Measurements from ENCODE around the gene CLECL1.
A peak's percentile ranks its signal among the peaks of the same experiment; 100 is the strongest.

CLECL1 gene

GRCh38 chr12:9673404-9674225 lies 59.3 kb downstream of the CLECL1 start:
- H3K18ac ChIP-seq (ENCODE audit: low read length), result peak overlapping the region; percentile 56
- no peaks in the 10 kb centered on the region for H3K79me2 ChIP-seq (ENCODE audit: control insufficient read depth, insufficient read depth, low read length, poor library complexity)
- H3K9ac ChIP-seq (ENCODE audit: low read length), result no peak overlapping the region
- peaks cover 11 to 16% of the 10 kb centered on the region in 2 experiments for H3K4me1 ChIP-seq (ENCODE audit: control insufficient read depth in 1 of 2, insufficient read depth in 2 of 2, low read length in 2 of 2)
- peak overlapping the region; percentile 28 for H3K4ac ChIP-seq (ENCODE audit: low read depth, low read length)
- peak overlapping the region; percentile 84 for H3K27ac ChIP-seq (ENCODE audit: low read depth, low read length)
- H4K91ac ChIP-seq (ENCODE audit: low read depth, low read length), result peak overlapping the region; percentile 67
- peak overlapping the region; percentile 31 for H4K8ac ChIP-seq (ENCODE audit: low read depth, low read length)
- peak overlapping the region; percentile 72 for H2BK5ac ChIP-seq (ENCODE audit: low read depth, low read length, poor library complexity)
- no peaks in the 10 kb centered on the region for H3K27me3 ChIP-seq (ENCODE audit: insufficient read depth, low read length)
- no peaks in the 10 kb centered on the region for H3K9me3 ChIP-seq (ENCODE audit: insufficient read depth, low read depth, low read length)
- H3K36me3 ChIP-seq (ENCODE audit: control insufficient read depth in 1 of 2, insufficient read depth in 2 of 2, low read length in 2 of 2), result no peaks in the 10 kb centered on the region
- H3K4me3 ChIP-seq (ENCODE audit: low read depth, low read length), result no peak overlapping the region
- peak overlapping the region; percentile 55 for H3K4me2 ChIP-seq (ENCODE audit: low read length)
- no peak overlapping the region for H4K12ac ChIP-seq (ENCODE audit: low read depth, low read length)
- H3K14ac ChIP-seq (ENCODE audit: low read length), result peak overlapping the region; percentile 67
- no CpG with 5 or more reads among the region's 6 CpGs for WGBS (ENCODE audit: extremely low coverage, insufficient coverage, insufficient read length)
- peaks cover 13% of the 10 kb centered on the region for H3K79me1 ChIP-seq (ENCODE audit: low read length)
- peak overlapping the region; percentile 12 for H2AFZ ChIP-seq (ENCODE audit: insufficient read depth, low read length, poor library complexity)
- no peak overlapping the region for H3K23ac ChIP-seq (ENCODE audit: low read length)
- peak overlapping the region; percentile 81 for H2BK120ac ChIP-seq (ENCODE audit: insufficient read depth, low read length, poor library complexity)
- DNase-seq, result peak; percentile 92 to 94
- H2AK5ac ChIP-seq (ENCODE audit: low read length), result no peak overlapping the region
- H2BK12ac ChIP-seq (ENCODE audit: low read length), result peak overlapping the region; percentile 52
